ENCODE measurements around the gene CRY1.
A peak's percentile ranks its signal among the peaks of the same experiment; 100 is the strongest.
"Not testable (repeated sequence)": the region's sequence is repeated elsewhere in the genome, so short reads cannot be mapped to it uniquely, and the experiment has no call there.

CRY1 gene

GRCh38 chr12:107058190-107058589 lies 35.2 kb downstream of the CRY1 start:
- no peak for DNase-seq

- no peak for DNase-seq
Measured at GRCh38 chr12:107057071-107057834, 36.1 kb downstream of the CRY1 start.

GRCh38 chr12:107053709-107054108 lies 39.6 kb downstream of the CRY1 start:
- DNase-seq = no peak

GRCh38 chr12:107045186-107045585 lies 48.2 kb downstream of the CRY1 start:
- no peak for DNase-seq

GRCh38 chr12:107042801-107043200 lies 50.5 kb downstream of the CRY1 start:
- no peak for DNase-seq

- no peak for DNase-seq
Measured at GRCh38 chr12:107035733-107036132, 57.6 kb downstream of the CRY1 start.

- no peak for DNase-seq
Measured at GRCh38 chr12:107033758-107034739, 59.3 kb downstream of the CRY1 start.

- DNase-seq = no peak
Measured at GRCh38 chr12:107032266-107032665, 61.1 kb downstream of the CRY1 start.

GRCh38 chr12:107031061-107031460 lies 62.3 kb downstream of the CRY1 start:
- no peak for DNase-seq

GRCh38 chr12:107029081-107029480 lies 64.3 kb downstream of the CRY1 start:
- DNase-seq = no peak

- DNase-seq = peak; percentile 67
Measured at GRCh38 chr12:107027636-107028053, 65.7 kb downstream of the CRY1 start.

GRCh38 chr12:107026806-107027635 lies 66.3 kb downstream of the CRY1 start:
- DNase-seq = no peak

- DNase-seq = not testable (repeated sequence)
Measured at GRCh38 chr12:107026356-107026755, 67.0 kb downstream of the CRY1 start.

GRCh38 chr12:107025671-107026070 lies 67.7 kb downstream of the CRY1 start:
- DNase-seq = no peak

GRCh38 chr12:107019546-107019945 lies 73.8 kb downstream of the CRY1 start:
- DNase-seq = no peak

GRCh38 chr12:107017042-107017441 lies 76.3 kb downstream of the CRY1 start:
- DNase-seq = no peak

- DNase-seq = peak; percentile 5
Measured at GRCh38 chr12:107014055-107014454, 79.3 kb downstream of the CRY1 start.

GRCh38 chr12:107012736-107013425 lies 80.5 kb downstream of the CRY1 start:
- no peak for DNase-seq

- no peak for DNase-seq
Measured at GRCh38 chr12:107011519-107011918, 81.8 kb downstream of the CRY1 start.

- no peak for DNase-seq
Measured at GRCh38 chr12:107007411-107007810, 85.9 kb downstream of the CRY1 start.

GRCh38 chr12:107002665-107003064 lies 90.7 kb downstream of the CRY1 start:
- DNase-seq = not testable (repeated sequence)

GRCh38 chr12:106999446-106999845 lies 93.9 kb downstream of the CRY1 start:
- DNase-seq = no peak
